GM23338 (cell line): Measurements from ENCODE around the gene PTPRN2. TPM values are rescaled to one million over a fixed set of nuclear protein-coding genes. Genes with fewer than 3 reads are reported as not detected.

Source experiments
- ATAC-seq: fragments of 200-7000 bp; cut with Tn5 transposase; 3 replicates; pipeline ENCODE4 v1.9.1; 2020
- DNase-seq: peaks from one replicate; pipeline ENCODE4 v3.0.0-alpha.2; 2015; ENCODE audit warnings: low spot score
- H2AFZ ChIP-seq: fragments of 200-600 bp; sonication (generic); 2 replicates; pipeline ENCODE4 v1.8.0; 2016; ENCODE audit warnings: antibody characterized with exemption, mild to moderate bottlenecking, moderate library complexity
- H3F3A ChIP-seq: fragments of 200-600 bp; sonication (generic); replicated peaks from 2 replicates; pipeline ENCODE4 v1.8.0; 2017; ENCODE audit warnings: antibody characterized with exemption, mixed run types, low read depth
- H3K27ac ChIP-seq: fragments of 200-600 bp; sonication (generic); 2 replicates; pipeline ENCODE4 v1.6.1; 2016; ENCODE audit warnings: low read depth
- H3K27me3 ChIP-seq: fragments of 200-600 bp; sonication (generic); 2 replicates; pipeline ENCODE4 v1.8.0; 2016; ENCODE audit warnings: mild to moderate bottlenecking, mixed run types, moderate library complexity; ENCODE audit not compliant: insufficient read depth
- H3K36me3 ChIP-seq: fragments of 200-600 bp; sonication (generic); 2 replicates; pipeline ENCODE4 v1.8.0; 2016; ENCODE audit warnings: mild to moderate bottlenecking; ENCODE audit not compliant: insufficient read depth
- H3K4me1 ChIP-seq: fragments of 200-600 bp; sonication (generic); 2 replicates; pipeline ENCODE4 v1.8.0; 2016; ENCODE audit warnings: mild to moderate bottlenecking, moderate library complexity; ENCODE audit not compliant: insufficient read depth
- H3K4me2 ChIP-seq: fragments of 200-600 bp; sonication (generic); 2 replicates; pipeline ENCODE4 v1.7.1; 2017; ENCODE audit warnings: mixed run types
- H3K4me3 ChIP-seq: fragments of 200-600 bp; sonication (generic); 2 replicates; pipeline ENCODE4 v1.6.1; 2016; ENCODE audit warnings: mixed run types
- H3K79me2 ChIP-seq: fragments of 200-600 bp; sonication (generic); replicated peaks from 2 replicates; pipeline ENCODE4 v1.8.0; 2017; ENCODE audit warnings: mild to moderate bottlenecking; ENCODE audit not compliant: insufficient read depth
- H3K9me2 ChIP-seq: fragments of 200-600 bp; sonication (generic); 2 replicates; pipeline ENCODE4 v1.8.0; 2017; ENCODE audit not compliant: insufficient read depth
- H4K20me1 ChIP-seq: fragments of 200-600 bp; sonication (generic); replicated peaks from 2 replicates; pipeline ENCODE4 v1.8.0; 2017; ENCODE audit warnings: mild to moderate bottlenecking; ENCODE audit not compliant: insufficient read depth
- H3K27ac Mint-ChIP-seq: 2 replicates; pipeline ENCODE4 v1.8.0; 2020; ENCODE audit warnings: inconsistent platforms, mild to moderate bottlenecking, moderate library complexity, mixed read lengths
- H3K27me3 Mint-ChIP-seq: 3 replicates; pipeline ENCODE4 v1.8.0; 2022; ENCODE audit warnings: low read depth, mild to moderate bottlenecking, moderate library complexity, mixed read lengths, inconsistent platforms; ENCODE audit not compliant: insufficient read depth, poor library complexity
- H3K36me3 Mint-ChIP-seq: 3 replicates; pipeline ENCODE4 v1.8.0; 2021; ENCODE audit warnings: low read depth, mild to moderate bottlenecking, inconsistent platforms, moderate library complexity, mixed read lengths
- H3K4me1 Mint-ChIP-seq: 3 replicates; pipeline ENCODE4 v1.8.0; 2020; ENCODE audit warnings: mild to moderate bottlenecking, inconsistent platforms, mixed read lengths
- H3K4me3 Mint-ChIP-seq: 3 replicates; pipeline ENCODE4 v1.8.0; 2021; ENCODE audit warnings: moderate library complexity, mild to moderate bottlenecking, inconsistent platforms, mixed read lengths
- H3K9me3 Mint-ChIP-seq: 3 replicates; pipeline ENCODE4 v1.8.0; 2020; ENCODE audit warnings: moderate library complexity, mild to moderate bottlenecking, inconsistent platforms, mixed read lengths
- CREB1 ChIP-seq: fragments of 250-450 bp; sonication (Bioruptor Pico); IDR thresholded peaks from 2 replicates; pipeline ENCODE4 v1.5.0; 2020; ENCODE audit warnings: low read depth, mild to moderate bottlenecking, moderate library complexity
- JUNB ChIP-seq: IDR thresholded peaks from one replicate; pipeline ENCODE4 v1.6.1; 2016; ENCODE audit warnings: antibody characterized with exemption; ENCODE audit not compliant: unreplicated experiment
- polyA plus RNA-seq: library from polyadenylated mRNA; unstranded; fragments of >200 nt; fragmentation: Nextera tagmentation; extraction: Ambion mirVana; gene quantifications from 2 replicates; pipeline ENCODE4 v1.2.1, GENCODE V29; 2016
- total RNA-seq: library from RNA; depleted of rRNA; stranded (reverse); fragments of >200 nt; shearing (Covaris generic); gene quantifications from 2 replicates; pipeline ENCODE4 v1.2.3, GENCODE V29; 2014
- TF ChIP-seq, protein P1 (sequence below): fragments of 250-450 bp; sonication (Bioruptor Pico); IDR thresholded peaks from 2 replicates; pipeline ENCODE4 v1.5.0; 2020; ENCODE audit warnings: mild to moderate bottlenecking, moderate library complexity
- TF ChIP-seq, protein P2 (sequence below), 2 experiments: fragments of 200-600 bp in 1 of 2; sonication (generic) in 1 of 2; conservative IDR thresholded peaks; 2 replicates each; pipeline versions ENCODE4 v1.5.1 to v1.6.1; 2016 to 2017; ENCODE audit warnings: antibody characterized with exemption in 2 of 2, low read depth in 2 of 2, mild to moderate bottlenecking in 2 of 2, moderate library complexity in 1 of 2
- TF ChIP-seq, protein P3 (sequence below): IDR thresholded peaks from 2 replicates; pipeline ENCODE4 v1.6.1; 2016; ENCODE audit warnings: antibody characterized with exemption
- TF ChIP-seq, protein P4 (sequence below): IDR thresholded peaks from one replicate; pipeline ENCODE4 v1.6.1; 2018; ENCODE audit warnings: antibody characterized with exemption; ENCODE audit not compliant: unreplicated experiment

PTPRN2 gene
- total and polyA plus RNA-seq, 2 experiments from 2014 or later = 0.87 to 4.0 TPM

DNA sequence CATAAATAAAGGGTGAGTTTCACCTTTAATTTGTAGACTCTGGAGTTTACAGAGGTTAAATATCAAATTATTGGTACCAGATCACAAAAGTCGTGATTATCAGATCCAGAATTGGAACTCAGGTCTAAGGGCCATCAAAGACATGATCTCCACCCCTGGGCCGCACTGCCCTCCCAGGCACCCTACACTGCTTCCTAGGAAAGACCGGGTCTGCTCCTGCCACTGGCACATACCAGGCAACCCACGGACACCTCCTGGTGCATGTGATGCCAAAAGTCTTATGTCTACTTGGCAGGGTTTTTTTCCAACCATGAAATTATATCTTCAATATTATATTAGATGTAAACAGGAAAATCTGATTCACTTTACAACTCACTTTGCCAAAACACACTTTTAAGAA lies 452.8 kb downstream of the PTPRN2 start (continued):
- TF ChIP-seq, protein P1, sequence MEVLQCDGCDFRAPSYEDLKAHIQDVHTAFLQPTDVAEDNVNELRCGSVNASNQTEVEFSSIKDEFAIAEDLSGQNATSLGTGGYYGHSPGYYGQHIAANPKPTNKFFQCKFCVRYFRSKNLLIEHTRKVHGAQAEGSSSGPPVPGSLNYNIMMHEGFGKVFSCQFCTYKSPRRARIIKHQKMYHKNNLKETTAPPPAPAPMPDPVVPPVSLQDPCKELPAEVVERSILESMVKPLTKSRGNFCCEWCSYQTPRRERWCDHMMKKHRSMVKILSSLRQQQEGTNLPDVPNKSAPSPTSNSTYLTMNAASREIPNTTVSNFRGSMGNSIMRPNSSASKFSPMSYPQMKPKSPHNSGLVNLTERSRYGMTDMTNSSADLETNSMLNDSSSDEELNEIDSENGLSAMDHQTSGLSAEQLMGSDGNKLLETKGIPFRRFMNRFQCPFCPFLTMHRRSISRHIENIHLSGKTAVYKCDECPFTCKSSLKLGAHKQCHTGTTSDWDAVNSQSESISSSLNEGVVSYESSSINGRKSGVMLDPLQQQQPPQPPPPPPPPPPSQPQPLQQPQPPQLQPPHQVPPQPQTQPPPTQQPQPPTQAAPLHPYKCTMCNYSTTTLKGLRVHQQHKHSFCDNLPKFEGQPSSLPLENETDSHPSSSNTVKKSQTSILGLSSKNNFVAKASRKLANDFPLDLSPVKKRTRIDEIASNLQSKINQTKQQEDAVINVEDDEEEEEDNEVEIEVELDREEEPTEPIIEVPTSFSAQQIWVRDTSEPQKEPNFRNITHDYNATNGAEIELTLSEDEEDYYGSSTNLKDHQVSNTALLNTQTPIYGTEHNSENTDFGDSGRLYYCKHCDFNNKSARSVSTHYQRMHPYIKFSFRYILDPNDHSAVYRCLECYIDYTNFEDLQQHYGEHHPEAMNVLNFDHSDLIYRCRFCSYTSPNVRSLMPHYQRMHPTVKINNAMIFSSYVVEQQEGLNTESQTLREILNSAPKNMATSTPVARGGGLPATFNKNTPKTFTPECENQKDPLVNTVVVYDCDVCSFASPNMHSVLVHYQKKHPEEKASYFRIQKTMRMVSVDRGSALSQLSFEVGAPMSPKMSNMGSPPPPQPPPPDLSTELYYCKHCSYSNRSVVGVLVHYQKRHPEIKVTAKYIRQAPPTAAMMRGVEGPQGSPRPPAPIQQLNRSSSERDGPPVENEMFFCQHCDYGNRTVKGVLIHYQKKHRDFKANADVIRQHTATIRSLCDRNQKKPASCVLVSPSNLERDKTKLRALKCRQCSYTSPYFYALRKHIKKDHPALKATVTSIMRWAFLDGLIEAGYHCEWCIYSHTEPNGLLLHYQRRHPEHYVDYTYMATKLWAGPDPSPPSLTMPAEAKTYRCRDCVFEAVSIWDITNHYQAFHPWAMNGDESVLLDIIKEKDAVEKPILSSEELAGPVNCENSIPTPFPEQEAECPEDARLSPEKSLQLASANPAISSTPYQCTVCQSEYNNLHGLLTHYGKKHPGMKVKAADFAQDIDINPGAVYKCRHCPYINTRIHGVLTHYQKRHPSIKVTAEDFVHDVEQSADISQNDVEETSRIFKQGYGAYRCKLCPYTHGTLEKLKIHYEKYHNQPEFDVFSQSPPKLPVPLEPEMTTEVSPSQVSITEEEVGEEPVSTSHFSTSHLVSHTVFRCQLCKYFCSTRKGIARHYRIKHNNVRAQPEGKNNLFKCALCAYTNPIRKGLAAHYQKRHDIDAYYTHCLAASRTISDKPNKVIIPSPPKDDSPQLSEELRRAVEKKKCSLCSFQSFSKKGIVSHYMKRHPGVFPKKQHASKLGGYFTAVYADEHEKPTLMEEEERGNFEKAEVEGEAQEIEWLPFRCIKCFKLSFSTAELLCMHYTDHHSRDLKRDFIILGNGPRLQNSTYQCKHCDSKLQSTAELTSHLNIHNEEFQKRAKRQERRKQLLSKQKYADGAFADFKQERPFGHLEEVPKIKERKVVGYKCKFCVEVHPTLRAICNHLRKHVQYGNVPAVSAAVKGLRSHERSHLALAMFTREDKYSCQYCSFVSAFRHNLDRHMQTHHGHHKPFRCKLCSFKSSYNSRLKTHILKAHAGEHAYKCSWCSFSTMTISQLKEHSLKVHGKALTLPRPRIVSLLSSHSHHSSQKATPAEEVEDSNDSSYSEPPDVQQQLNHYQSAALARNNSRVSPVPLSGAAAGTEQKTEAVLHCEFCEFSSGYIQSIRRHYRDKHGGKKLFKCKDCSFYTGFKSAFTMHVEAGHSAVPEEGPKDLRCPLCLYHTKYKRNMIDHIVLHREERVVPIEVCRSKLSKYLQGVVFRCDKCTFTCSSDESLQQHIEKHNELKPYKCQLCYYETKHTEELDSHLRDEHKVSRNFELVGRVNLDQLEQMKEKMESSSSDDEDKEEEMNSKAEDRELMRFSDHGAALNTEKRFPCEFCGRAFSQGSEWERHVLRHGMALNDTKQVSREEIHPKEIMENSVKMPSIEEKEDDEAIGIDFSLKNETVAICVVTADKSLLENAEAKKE (CRISPR knock-in tag) = no peak

DNA sequence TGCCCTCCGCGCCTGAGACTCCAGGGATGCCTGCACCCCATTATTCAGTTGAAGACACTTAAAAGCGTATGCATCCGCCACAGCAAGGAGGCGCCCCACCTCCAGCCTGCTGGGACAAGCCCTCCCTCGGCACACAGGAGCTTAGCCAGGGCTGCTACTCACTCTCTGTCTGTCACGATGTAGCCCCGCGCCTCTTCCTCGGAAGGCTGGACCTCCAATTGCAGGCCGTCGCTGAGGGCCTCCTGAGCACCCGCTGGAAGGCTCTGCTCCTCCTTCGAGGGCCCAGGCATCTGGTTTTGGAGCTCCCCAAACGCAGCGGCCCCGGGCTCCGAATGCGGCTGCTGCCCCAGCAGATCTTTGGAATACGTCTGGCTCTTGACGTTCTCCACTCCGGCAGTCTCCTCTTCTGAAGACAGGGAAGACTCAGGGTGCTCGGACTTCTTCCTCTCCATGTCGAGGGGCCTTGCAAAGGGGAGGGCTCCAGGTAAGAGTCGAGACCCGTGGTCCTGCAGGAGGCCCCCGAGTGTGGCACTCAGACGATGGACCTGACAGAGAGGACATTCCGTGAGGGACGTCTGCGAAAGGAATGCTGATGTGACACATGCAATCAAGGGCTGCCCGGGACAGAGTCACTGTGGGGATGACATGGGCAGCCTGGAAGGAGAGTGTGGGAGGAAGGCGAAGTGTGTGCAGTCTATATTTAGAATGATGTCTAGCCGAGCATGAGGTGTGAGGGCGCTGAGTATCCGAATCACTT lies 453.9 kb downstream of the PTPRN2 start:
- ATAC-seq (no peak), DNase-seq (no peak)

DNA sequence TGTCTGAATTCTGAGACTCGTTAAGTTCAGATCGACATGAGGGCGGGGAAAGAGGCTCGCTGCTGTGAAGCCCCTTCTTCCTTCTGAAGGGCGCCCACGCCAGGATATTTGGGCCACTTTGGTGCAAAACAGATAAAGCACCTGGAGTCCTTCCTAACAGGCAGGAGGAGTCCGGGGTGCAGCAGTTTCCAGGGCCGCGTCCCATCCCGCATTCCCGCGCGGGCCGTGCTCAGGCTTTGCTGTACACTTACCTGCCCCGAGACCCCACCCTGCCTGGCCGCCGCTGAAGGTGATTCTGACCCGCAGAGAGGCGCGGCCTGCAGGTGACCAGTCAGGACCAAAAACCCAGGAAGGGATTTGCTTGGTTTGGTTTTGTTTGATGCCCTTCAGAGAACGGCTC lies 454.6 kb downstream of the PTPRN2 start:
- no peak overlapping the region for H3K4me3 Mint-ChIP-seq
- H3K9me3 Mint-ChIP-seq = peaks cover 44% of the 10 kb centered on the region
- Histone ChIP-seq H3K27ac (no peak overlapping the region), H4K20me1 (no peaks in the 10 kb centered on the region), H3K4me3 (no peak overlapping the region), H3K9me2 (no peaks in the 10 kb centered on the region), H3K36me3 (no peaks in the 10 kb centered on the region; the same call in 1 of the 2 replicates), H2AFZ (no peak overlapping the region), H3F3A (peaks cover 16% of the 10 kb centered on the region), H3K27me3 (no peaks in the 10 kb centered on the region), H3K4me1 (no peaks in the 10 kb centered on the region), H3K4me2 (no peak overlapping the region), H3K79me2 (no peaks in the 10 kb centered on the region)
- H3K4me1 Mint-ChIP-seq = no peaks in the 10 kb centered on the region
- H3K27me3 Mint-ChIP-seq = no peaks in the 10 kb centered on the region
- ATAC-seq (no peak), DNase-seq (no peak)
- peaks cover 12% of the 10 kb centered on the region for H3K36me3 Mint-ChIP-seq
- H3K27ac Mint-ChIP-seq = no peak overlapping the region
- TF ChIP-seq, protein P2, sequence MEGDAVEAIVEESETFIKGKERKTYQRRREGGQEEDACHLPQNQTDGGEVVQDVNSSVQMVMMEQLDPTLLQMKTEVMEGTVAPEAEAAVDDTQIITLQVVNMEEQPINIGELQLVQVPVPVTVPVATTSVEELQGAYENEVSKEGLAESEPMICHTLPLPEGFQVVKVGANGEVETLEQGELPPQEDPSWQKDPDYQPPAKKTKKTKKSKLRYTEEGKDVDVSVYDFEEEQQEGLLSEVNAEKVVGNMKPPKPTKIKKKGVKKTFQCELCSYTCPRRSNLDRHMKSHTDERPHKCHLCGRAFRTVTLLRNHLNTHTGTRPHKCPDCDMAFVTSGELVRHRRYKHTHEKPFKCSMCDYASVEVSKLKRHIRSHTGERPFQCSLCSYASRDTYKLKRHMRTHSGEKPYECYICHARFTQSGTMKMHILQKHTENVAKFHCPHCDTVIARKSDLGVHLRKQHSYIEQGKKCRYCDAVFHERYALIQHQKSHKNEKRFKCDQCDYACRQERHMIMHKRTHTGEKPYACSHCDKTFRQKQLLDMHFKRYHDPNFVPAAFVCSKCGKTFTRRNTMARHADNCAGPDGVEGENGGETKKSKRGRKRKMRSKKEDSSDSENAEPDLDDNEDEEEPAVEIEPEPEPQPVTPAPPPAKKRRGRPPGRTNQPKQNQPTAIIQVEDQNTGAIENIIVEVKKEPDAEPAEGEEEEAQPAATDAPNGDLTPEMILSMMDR (conservative IDR thresholded peaks at IDR 0.05; ENCODE audit: low read depth in 2 of 2) = no peak
- TF ChIP-seq, protein P3, sequence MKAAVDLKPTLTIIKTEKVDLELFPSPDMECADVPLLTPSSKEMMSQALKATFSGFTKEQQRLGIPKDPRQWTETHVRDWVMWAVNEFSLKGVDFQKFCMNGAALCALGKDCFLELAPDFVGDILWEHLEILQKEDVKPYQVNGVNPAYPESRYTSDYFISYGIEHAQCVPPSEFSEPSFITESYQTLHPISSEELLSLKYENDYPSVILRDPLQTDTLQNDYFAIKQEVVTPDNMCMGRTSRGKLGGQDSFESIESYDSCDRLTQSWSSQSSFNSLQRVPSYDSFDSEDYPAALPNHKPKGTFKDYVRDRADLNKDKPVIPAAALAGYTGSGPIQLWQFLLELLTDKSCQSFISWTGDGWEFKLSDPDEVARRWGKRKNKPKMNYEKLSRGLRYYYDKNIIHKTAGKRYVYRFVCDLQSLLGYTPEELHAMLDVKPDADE = no peak
- TF ChIP-seq, protein P4, sequence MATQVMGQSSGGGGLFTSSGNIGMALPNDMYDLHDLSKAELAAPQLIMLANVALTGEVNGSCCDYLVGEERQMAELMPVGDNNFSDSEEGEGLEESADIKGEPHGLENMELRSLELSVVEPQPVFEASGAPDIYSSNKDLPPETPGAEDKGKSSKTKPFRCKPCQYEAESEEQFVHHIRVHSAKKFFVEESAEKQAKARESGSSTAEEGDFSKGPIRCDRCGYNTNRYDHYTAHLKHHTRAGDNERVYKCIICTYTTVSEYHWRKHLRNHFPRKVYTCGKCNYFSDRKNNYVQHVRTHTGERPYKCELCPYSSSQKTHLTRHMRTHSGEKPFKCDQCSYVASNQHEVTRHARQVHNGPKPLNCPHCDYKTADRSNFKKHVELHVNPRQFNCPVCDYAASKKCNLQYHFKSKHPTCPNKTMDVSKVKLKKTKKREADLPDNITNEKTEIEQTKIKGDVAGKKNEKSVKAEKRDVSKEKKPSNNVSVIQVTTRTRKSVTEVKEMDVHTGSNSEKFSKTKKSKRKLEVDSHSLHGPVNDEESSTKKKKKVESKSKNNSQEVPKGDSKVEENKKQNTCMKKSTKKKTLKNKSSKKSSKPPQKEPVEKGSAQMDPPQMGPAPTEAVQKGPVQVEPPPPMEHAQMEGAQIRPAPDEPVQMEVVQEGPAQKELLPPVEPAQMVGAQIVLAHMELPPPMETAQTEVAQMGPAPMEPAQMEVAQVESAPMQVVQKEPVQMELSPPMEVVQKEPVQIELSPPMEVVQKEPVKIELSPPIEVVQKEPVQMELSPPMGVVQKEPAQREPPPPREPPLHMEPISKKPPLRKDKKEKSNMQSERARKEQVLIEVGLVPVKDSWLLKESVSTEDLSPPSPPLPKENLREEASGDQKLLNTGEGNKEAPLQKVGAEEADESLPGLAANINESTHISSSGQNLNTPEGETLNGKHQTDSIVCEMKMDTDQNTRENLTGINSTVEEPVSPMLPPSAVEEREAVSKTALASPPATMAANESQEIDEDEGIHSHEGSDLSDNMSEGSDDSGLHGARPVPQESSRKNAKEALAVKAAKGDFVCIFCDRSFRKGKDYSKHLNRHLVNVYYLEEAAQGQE = no peak
- no peak for TF ChIP-seq CREB1 (CRISPR knock-in tag)

More for the DNA sequence above, 453.9 kb downstream of the PTPRN2 start:
- Histone ChIP-seq H3K27ac (no peak overlapping the region), H3K36me3 (no peaks in the 10 kb centered on the region; the same call in 1 of the 2 replicates), H3K4me2 (no peak overlapping the region), H3K4me3 (no peak overlapping the region), H4K20me1 (no peaks in the 10 kb centered on the region), H3F3A (peaks cover 16% of the 10 kb centered on the region), H3K27me3 (no peaks in the 10 kb centered on the region), H2AFZ (no peak overlapping the region), H3K4me1 (no peaks in the 10 kb centered on the region), H3K79me2 (no peaks in the 10 kb centered on the region), H3K9me2 (no peaks in the 10 kb centered on the region)
- peaks cover 51% of the 10 kb centered on the region for H3K9me3 Mint-ChIP-seq
- no peak overlapping the region for H3K27ac Mint-ChIP-seq
- H3K4me3 Mint-ChIP-seq = no peak overlapping the region
- peaks cover 17% of the 10 kb centered on the region for H3K36me3 Mint-ChIP-seq
- TF ChIP-seq JUNB = no peak
- H3K27me3 Mint-ChIP-seq = no peaks in the 10 kb centered on the region
- no peaks in the 10 kb centered on the region for H3K4me1 Mint-ChIP-seq
